ENCODE measurements around the gene CHRM2. TPM values are rescaled to one million over a fixed set of nuclear protein-coding genes. Genes with fewer than 3 reads are reported as not detected.
A peak's percentile ranks its signal among the peaks of the same experiment; 100 is the strongest.

The CHRM2 gene
- polyA plus RNA-seq, 4 donors: 2.3 to 4.0 (median 3.8) TPM

DNA sequence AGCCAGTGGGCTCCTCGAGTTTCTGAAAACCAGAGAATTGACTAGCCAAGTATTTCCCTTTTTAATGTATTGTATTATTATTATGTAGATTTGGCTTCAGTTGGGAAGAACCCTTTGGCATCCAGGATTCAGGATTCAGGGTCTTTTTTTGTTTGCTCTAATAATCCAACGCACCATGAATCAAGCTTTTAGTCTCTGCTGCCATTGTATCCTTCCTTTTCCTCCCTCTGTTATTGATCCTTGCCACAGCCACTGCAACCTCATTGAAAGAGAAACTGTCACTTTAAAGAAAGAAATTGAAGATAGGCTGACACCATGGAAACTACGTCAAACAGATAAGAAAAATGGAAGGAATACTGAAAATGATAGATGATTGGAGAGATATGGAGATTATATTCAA lies 150.0 kb downstream of the CHRM2 start:
- DNase-seq (ENCODE audit: low read depth in 4 of 4, low spot score in 3 of 4): no peak

- peak in 1 of 4 donors; percentile 12 for DNase-seq (ENCODE audit: low read depth in 4 of 4, low spot score in 3 of 4)
These were observed 151.9 kb downstream of the CHRM2 start for GRCh38 chr7:137020351-137020750.

DNA sequence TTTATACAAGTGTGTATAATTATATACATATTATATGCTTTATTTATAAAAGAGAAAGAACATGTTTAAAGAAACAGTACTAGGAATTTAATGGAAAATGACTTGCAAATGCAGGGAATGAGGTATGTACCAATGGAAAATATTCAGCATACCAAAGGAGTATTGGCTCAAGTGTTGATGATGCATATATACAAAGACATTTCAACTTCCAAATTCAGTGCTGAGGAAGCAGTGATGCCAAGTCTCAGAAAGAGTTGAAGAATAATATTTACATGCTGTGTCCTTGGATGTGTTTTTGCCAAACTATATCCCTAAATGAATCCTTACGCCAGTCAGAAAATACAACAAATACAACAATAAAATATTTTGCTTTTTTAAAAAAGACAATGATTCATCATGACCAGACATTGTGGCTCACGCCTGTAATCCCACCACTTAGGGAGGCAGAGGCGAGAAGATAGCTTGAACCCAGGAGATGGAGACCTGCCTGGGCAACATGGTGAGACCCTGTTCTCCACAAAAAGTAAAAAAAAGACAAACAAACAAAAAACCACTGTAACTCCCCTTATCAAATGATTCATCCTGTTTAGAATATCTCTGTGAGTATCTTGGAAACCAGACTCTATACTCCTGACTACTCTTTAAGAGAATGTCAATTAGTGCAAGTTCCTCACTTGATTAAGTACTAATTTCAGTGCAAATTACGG lies 157.2 kb downstream of the CHRM2 start:
- no peak for DNase-seq (ENCODE audit: low read depth in 4 of 4, low spot score in 3 of 4)

- DNase-seq (ENCODE audit: low read depth in 4 of 4, low spot score in 3 of 4): no peak
These were observed 157.7 kb downstream of the CHRM2 start for GRCh38 chr7:137026176-137026500.

- DNase-seq (ENCODE audit: low read depth in 4 of 4, low spot score in 3 of 4): no peak
These were observed 164.0 kb downstream of the CHRM2 start for GRCh38 chr7:137032436-137032835.

DNA sequence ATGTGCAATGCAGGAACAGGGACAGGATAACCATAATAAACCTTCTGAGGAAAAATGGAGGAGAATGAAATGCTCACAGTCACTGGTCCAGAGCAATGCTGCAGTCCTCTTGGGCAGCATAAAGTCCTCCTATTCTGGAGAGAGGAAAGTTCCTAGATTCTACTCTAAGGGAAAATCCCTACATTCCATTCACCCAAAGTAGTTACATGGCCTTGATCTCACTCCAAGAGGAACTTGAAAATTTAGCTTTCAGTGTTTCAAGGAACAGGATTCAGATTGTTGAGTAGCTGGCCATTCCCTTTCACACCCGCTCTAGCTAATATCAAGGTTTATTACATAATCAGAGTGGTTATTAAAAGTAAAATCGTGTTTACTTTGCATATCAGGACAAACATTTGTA lies 168.3 kb downstream of the CHRM2 start:
- DNase-seq (ENCODE audit: low read depth in 4 of 4, low spot score in 3 of 4): no peak

- DNase-seq (ENCODE audit: low read depth in 4 of 4, low spot score in 3 of 4): no peak
These were observed 170.3 kb downstream of the CHRM2 start for GRCh38 chr7:137038706-137039105.

DNA sequence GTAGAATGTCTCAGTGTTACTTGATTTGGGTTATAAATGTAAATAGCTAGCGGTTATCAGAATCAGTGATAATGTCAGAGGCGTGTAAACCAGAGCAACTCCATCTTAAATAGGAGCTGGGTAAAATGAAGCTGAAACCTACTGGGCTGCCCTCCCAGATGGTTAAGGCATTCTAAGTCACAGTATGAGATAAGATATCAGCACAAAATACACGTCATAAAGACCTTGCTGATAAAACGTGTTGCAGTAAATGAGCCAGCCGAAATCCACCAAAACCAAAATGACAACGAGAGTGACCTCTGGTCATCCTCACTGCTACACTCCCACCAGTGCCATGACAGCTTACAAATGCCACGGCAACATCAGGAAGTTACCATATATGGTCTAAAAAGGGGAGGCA lies 172.3 kb downstream of the CHRM2 start:
- DNase-seq (ENCODE audit: low read depth in 4 of 4, low spot score in 3 of 4): no peak

DNA sequence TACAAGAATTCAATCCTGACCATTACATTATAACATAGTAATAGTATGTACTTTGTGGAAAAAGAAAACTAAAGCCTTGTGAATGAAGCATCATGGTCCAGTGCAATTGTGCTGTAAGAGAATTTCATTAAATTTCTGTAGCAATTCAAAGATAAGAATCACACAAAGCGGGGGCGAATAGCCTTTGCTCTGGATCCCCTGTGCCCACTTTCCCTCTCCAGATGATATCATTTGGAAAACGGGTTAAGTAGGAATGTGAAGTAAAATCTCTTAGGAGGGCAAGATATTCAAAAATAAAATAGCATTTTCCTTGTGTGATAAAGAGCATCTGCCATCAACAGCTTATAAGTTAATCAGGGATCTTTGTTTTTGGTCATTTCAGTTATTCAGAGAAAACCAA lies 177.1 kb downstream of the CHRM2 start:
- no peak for DNase-seq (ENCODE audit: low read depth in 4 of 4, low spot score in 3 of 4)

- no peak for DNase-seq (ENCODE audit: low read depth in 4 of 4, low spot score in 3 of 4)
These were observed 201.0 kb downstream of the CHRM2 start for GRCh38 chr7:137069249-137069963.
